Muscle layer of colon (tissue), 2 donors: ENCODE data around the gene GREB1L.

Experiments used
- H3K27ac ChIP-seq: one replicate; pipeline ENCODE4 v1.7.0; 2013; ENCODE audit warnings: low read depth, mild to moderate bottlenecking, low read length, moderate library complexity
- H3K27me3 ChIP-seq, 2 donors: one replicate each; pipeline ENCODE4 v1.7.0; 2013; ENCODE audit warnings: low read length in 2 of 2, mild to moderate bottlenecking in 2 of 2; ENCODE audit not compliant: insufficient read depth in 2 of 2, control insufficient read depth in 1 of 2
- H3K36me3 ChIP-seq: one replicate; pipeline ENCODE4 v1.7.0; 2013; ENCODE audit warnings: mild to moderate bottlenecking, low read length; ENCODE audit not compliant: insufficient read depth
- H3K4me1 ChIP-seq: one replicate; pipeline ENCODE4 v1.7.0; 2013; ENCODE audit warnings: mild to moderate bottlenecking, low read length; ENCODE audit not compliant: insufficient read depth
- H3K4me3 ChIP-seq, 2 donors: one replicate each; pipeline ENCODE4 v1.7.0; 2013; ENCODE audit warnings: low read length in 2 of 2, low read depth in 1 of 2, mild to moderate bottlenecking in 1 of 2, moderate library complexity in 1 of 2
- H3K9ac ChIP-seq: one replicate; pipeline ENCODE4 v1.7.0; 2013; ENCODE audit warnings: low read length
- H3K9me3 ChIP-seq: one replicate; pipeline ENCODE4 v1.7.0; 2013; ENCODE audit warnings: mild to moderate bottlenecking, low read length
- donor health status: abdominal sarcoma.
- donor health status: Adenocarcinoma of cecum.

Gene GREB1L

DNA sequence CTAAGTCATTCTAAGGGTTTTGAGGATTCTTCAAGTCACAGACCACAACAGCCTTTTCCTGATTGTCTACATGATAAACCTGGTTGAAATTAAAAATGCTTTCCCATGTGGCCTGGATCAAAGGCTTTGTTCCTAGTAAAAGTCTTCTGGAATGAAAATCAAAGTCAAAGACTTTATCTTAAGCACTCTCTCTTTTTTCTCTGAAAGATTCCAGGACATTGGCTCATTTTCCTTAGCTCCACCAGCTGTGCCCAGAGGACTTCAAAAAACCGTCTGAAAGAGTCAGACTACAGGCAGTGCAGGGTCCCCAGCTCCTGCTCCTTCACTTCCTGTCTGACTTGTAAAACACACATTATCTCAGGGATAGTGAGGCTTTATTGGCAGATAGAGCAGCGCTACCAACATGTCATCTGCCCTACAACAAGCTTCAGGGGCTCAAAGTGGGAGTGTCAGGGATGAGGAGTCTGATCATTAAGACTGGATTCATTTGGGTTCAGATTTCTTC, 210.3 kb downstream of the GREB1L start:
- Histone ChIP-seq H3K4me3 (no peak overlapping the region), H3K4me1 (peaks cover 21% of the 10 kb centered on the region), H3K27ac (no peak overlapping the region)

DNA sequence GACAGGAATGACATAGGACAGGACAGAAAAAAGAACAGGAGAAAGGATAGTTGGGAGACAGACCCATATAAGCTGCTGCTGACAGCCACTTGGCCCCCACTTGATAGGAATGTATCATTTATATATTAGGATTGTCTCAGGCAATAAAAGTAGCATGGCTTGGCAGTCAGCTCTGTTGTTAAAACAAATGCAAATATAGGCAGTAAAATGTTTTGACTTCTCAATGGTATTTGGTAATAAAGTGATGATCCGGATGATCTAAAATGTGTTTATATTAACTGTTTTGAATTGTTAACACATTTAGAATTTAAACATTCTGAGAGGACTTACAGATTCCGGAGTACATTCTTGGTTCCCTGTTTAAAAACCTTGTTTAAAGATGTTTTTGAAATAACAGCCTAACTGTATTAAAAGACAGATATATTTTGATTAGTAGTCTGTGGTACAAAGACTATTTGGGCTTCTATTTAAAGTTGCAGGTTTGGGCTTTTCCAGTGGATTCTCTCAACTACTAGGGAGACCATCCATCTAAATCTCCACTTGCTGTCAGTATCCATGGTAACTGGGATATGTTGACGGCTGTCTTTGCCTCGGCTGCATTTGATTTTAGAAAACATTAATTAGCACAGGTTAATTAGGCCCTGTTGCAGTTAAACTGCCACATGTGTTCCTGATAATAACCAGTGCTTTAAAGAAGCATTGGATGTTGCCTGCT, 210.9 kb downstream of the GREB1L start:
- H3K9ac ChIP-seq = no peak overlapping the region
- no peak overlapping the region for H3K4me3 ChIP-seq
- H3K27me3 ChIP-seq = no peaks in the 10 kb centered on the region
- H3K9me3 ChIP-seq = no peaks in the 10 kb centered on the region
- H3K27ac ChIP-seq = peak overlapping the region; percentile 59
- no peaks in the 10 kb centered on the region for H3K36me3 ChIP-seq
- H3K4me1 ChIP-seq = peaks cover 21% of the 10 kb centered on the region

More for the DNA sequence above, 210.3 kb downstream of the GREB1L start:
- no peaks in the 10 kb centered on the region for H3K9me3 ChIP-seq
- no peaks in the 10 kb centered on the region for H3K36me3 ChIP-seq
- H3K9ac ChIP-seq = no peak overlapping the region
- no peaks in the 10 kb centered on the region for H3K27me3 ChIP-seq

- no peaks in the 10 kb centered on the region for H3K9me3 ChIP-seq
- H3K27me3 ChIP-seq = no peaks in the 10 kb centered on the region
- H3K4me1 ChIP-seq = peaks cover 21% of the 10 kb centered on the region
- H3K27ac ChIP-seq = peak overlapping the region; percentile 59
- no peaks in the 10 kb centered on the region for H3K36me3 ChIP-seq
- no peak overlapping the region for H3K9ac ChIP-seq
- no peak overlapping the region for H3K4me3 ChIP-seq
These were observed 211.5 kb downstream of the GREB1L start for GRCh38 chr18:21453511-21453901.

- Histone ChIP-seq H3K27me3 (no peaks in the 10 kb centered on the region), H3K9me3 (no peaks in the 10 kb centered on the region), H3K9ac (no peak overlapping the region), H3K27ac (no peak overlapping the region), H3K4me1 (peaks cover 26% of the 10 kb centered on the region), H3K4me3 (no peak overlapping the region), H3K36me3 (no peaks in the 10 kb centered on the region)
These were observed 212.7 kb downstream of the GREB1L start for GRCh38 chr18:21454725-21455124.

- Histone ChIP-seq H3K27ac (no peak overlapping the region), H3K4me1 (peaks cover 26% of the 10 kb centered on the region), H3K36me3 (no peaks in the 10 kb centered on the region), H3K9ac (no peak overlapping the region), H3K27me3 (no peaks in the 10 kb centered on the region), H3K4me3 (no peak overlapping the region), H3K9me3 (no peaks in the 10 kb centered on the region)
These were observed 214.6 kb downstream of the GREB1L start for GRCh38 chr18:21456428-21457178.

- H3K4me3 ChIP-seq = no peak overlapping the region
- H3K27ac ChIP-seq = no peak overlapping the region
- H3K4me1 ChIP-seq = peaks cover 21% of the 10 kb centered on the region
- H3K36me3 ChIP-seq = no peaks in the 10 kb centered on the region
- H3K27me3 ChIP-seq = no peaks in the 10 kb centered on the region
- no peaks in the 10 kb centered on the region for H3K9me3 ChIP-seq
- no peak overlapping the region for H3K9ac ChIP-seq
These were observed 215.1 kb downstream of the GREB1L start for GRCh38 chr18:21457179-21457535.

DNA sequence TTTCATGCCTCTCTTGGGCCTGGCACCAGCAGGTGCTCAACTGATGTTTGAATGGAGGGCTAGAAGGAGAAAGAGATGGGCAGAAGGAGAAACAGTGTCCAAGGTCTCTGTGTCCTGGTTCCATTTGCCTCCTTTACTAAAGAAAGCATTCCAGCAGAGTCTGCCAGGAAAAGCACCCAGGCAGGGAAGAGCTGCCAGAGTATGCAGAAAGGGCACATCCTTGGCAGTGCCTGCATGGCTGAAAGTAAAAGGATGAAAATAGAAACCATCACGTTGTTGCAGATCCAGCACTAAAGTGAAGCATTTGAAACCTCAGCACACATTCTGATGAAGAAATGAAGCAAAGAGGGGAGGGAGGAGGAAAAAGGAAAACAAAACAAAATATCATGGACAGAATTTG, 216.3 kb downstream of the GREB1L start:
- H3K4me3 ChIP-seq = no peak overlapping the region
- no peaks in the 10 kb centered on the region for H3K9me3 ChIP-seq
- no peaks in the 10 kb centered on the region for H3K27me3 ChIP-seq
- no peak overlapping the region for H3K27ac ChIP-seq
- no peak overlapping the region for H3K9ac ChIP-seq
- H3K4me1 ChIP-seq = peaks cover 16% of the 10 kb centered on the region
- no peaks in the 10 kb centered on the region for H3K36me3 ChIP-seq

GRCh38 chr18:21458788-21459187, 216.8 kb downstream of the GREB1L start:
- H3K27ac ChIP-seq = no peak overlapping the region
- no peak overlapping the region for H3K4me3 ChIP-seq
- no peak overlapping the region for H3K9ac ChIP-seq
- no peaks in the 10 kb centered on the region for H3K9me3 ChIP-seq
- H3K27me3 ChIP-seq = no peaks in the 10 kb centered on the region
- H3K4me1 ChIP-seq = peaks cover 12% of the 10 kb centered on the region
- no peaks in the 10 kb centered on the region for H3K36me3 ChIP-seq

DNA sequence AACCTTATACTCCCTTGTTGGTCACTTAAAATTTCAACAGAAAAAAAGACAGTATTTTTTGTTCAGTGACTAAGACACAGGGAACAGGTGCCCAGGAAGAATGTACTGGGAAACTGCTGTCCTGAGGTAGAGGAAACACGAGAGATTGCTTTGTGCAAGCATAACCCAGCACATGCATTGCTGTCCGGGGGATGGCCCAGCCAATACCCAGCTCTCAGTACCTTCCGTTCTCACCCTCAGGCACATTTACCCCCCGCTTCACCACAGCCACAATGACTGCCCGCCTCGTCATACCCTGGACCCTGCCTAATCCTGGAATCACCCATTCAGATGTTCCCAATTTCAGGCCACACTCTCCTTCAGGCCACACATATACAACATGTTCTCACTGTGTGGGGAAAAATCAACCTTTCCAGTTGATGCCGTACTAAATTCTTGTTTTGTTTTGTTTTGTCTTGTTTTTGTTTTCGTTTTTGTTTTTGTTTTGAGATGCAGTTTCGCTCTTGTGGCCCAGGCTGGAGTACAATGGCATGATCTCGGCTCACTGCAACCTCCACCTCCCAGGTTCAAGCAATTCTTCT, 217.8 kb downstream of the GREB1L start:
- Histone ChIP-seq H3K4me1 (peaks cover 5% of the 10 kb centered on the region), H3K4me3 (no peak overlapping the region), H3K36me3 (no peaks in the 10 kb centered on the region), H3K27ac (no peak overlapping the region), H3K27me3 (no peaks in the 10 kb centered on the region), H3K9ac (no peak overlapping the region), H3K9me3 (no peaks in the 10 kb centered on the region)

DNA sequence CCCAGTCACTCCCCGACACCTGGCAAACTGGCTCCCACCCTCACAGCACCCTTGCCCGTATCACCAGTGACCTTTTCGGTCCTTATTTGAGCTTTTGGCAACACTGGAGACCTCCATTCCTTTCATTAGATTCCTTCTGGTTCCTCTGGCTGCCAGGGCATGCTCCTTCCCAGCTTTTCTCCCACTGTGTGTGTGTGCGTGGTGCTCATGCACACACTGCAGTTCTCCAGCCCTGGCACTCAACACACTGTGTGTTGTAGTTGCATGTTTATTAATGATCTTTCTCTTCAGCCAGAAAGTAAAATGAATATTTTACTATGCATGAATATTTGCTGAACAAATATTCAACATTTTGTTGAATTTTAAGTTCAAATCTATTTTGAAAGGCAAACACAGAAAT, 219.4 kb downstream of the GREB1L start:
- Histone ChIP-seq H3K27ac (no peak overlapping the region), H3K9me3 (no peaks in the 10 kb centered on the region), H3K4me1 (peaks cover 5% of the 10 kb centered on the region), H3K27me3 (no peaks in the 10 kb centered on the region), H3K4me3 (no peak overlapping the region), H3K9ac (no peak overlapping the region), H3K36me3 (no peaks in the 10 kb centered on the region)

DNA sequence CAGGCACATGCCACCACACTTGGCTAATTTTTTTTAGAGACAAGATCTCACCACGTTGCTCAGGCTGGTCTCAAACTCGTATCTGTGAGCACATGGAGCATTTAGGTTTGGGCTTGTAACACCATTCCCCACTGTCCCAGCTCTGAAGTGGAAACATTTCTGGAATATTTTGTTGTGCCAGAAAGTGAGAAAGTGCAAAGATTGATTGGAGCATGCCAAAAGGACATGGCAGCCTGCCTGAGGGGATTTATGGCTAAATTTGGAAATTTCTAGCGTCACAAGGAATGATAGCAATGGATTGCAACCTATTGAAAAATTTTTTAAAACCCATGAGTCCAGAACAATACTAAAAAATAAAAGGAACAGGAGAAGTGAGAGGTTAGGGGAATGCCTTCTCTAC, 221.7 kb downstream of the GREB1L start:
- Histone ChIP-seq H3K4me3 (no peak overlapping the region), H3K9me3 (no peaks in the 10 kb centered on the region), H3K4me1 (peaks cover 4% of the 10 kb centered on the region), H3K36me3 (no peaks in the 10 kb centered on the region), H3K27ac (no peak overlapping the region), H3K9ac (no peak overlapping the region), H3K27me3 (no peaks in the 10 kb centered on the region)
